HepG2 (cell line): Measurements from ENCODE around the gene ARPP19. TPM values are rescaled to one million over a fixed set of nuclear protein-coding genes. Genes with fewer than 3 reads are reported as not detected.
"Not testable (repeated sequence)": the region's sequence is repeated elsewhere in the genome, so short reads cannot be mapped to it uniquely, and the experiment has no call there.

Experiments
- ATAC-seq: fragments of 200-7000 bp; cut with Tn5 transposase; 3 replicates; pipeline ENCODE4 v1.9.1; 2020; ENCODE audit warnings: mild to moderate bottlenecking, moderate library complexity
- BruUV-seq: library from RNA; stranded (reverse); fragments of 400-500 nt; replicated peaks from 2 replicates; lab custom pipeline; 2021; lab: Mats Ljungman, UMichigan
- CTCF ChIA-PET: fragments of 300-600 bp; formaldehyde crosslinking; extraction: SDS; loops from one replicate; lab custom pipeline; 2021; ENCODE audit warnings: low total read pairs, inconsistent platforms, low intra/inter-chr PET ratio; lab: Yijun Ruan, JAX
- POLR2A ChIA-PET: fragments of 350-600 bp; sonication (Branson Sonifier 250); formaldehyde crosslinking; loops from one replicate; lab custom pipeline; 2020; ENCODE audit warnings: antibody characterized with exemption, inconsistent platforms; lab: Yijun Ruan, JAX
- DNase-seq: peaks from one replicate; pipeline ENCODE4 v3.0.0-alpha.2; 2015; ENCODE audit warnings: low spot score
- FAIRE-seq: peaks from 3 replicates; lab custom pipeline; 2011; peaks lifted over from hg19 to GRCh38; lab: Jason Lieb, UNC
- H2AFZ ChIP-seq: one replicate; pipeline ENCODE4 v1.6.1; 2011; ENCODE audit warnings: low read length, inconsistent platforms
- H3K27ac ChIP-seq: fragments of 300-600 bp; 3 replicates; pipeline ENCODE4 v1.8.0; 2011; ENCODE audit warnings: mixed run types, mild to moderate bottlenecking, mixed read lengths, low read length, inconsistent platforms; ENCODE audit not compliant: insufficient read depth; ENCODE audit errors: extremely low read length
- H3K27me3 ChIP-seq, 2 experiments: fragments of 200-600 bp in 1 of 2; 2 replicates in 1 of 2; 3 replicates in 1 of 2; pipeline versions ENCODE4 v1.6.0 to v1.8.0; 2011; ENCODE audit warnings: low read length in 2 of 2, mild to moderate bottlenecking in 2 of 2, moderate library complexity in 2 of 2, inconsistent platforms in 1 of 2; ENCODE audit not compliant: insufficient read depth in 2 of 2, control insufficient read depth in 1 of 2
- H3K36me3 ChIP-seq, 2 experiments: fragments of 200-600 bp in 1 of 2; replicated peaks in 1 of 2; 2 replicates in 1 of 2; 3 replicates in 1 of 2; pipeline versions ENCODE4 v1.5.1 to v1.8.0; 2011; ENCODE audit warnings: low read length in 2 of 2, inconsistent platforms in 1 of 2; ENCODE audit not compliant: insufficient read depth in 2 of 2, control insufficient read depth in 1 of 2
- H3K4me1 ChIP-seq: 2 replicates; pipeline ENCODE4 v1.5.1; 2012; ENCODE audit warnings: low read length, inconsistent platforms; ENCODE audit not compliant: insufficient read depth
- H3K4me2 ChIP-seq: 2 replicates; pipeline ENCODE4 v1.6.0; 2011; ENCODE audit warnings: low read depth, low read length, inconsistent platforms
- H3K4me3 ChIP-seq, 3 experiments: fragments of 200-600 bp in 1 of 3; sonication (generic), shearing (Covaris generic) in 1 of 3; replicated peaks in 1 of 3; 2 replicates each; pipeline ENCODE4 v1.5.1; 2011 to 2016; ENCODE audit warnings: low read length in 3 of 3, inconsistent platforms in 2 of 3, low read depth in 2 of 3, mild to moderate bottlenecking in 2 of 3, control low read depth in 1 of 3, mixed read lengths in 1 of 3; ENCODE audit not compliant: insufficient read depth in 1 of 3
- H3K79me2 ChIP-seq: one replicate; pipeline ENCODE4 v1.6.1; 2011; ENCODE audit warnings: low read length, inconsistent platforms; ENCODE audit not compliant: insufficient read depth
- H3K9ac ChIP-seq: 2 replicates; pipeline ENCODE4 v1.6.0; 2011; ENCODE audit warnings: mild to moderate bottlenecking, low read depth, low read length, inconsistent platforms; ENCODE audit not compliant: insufficient read depth
- H3K9me3 ChIP-seq: 2 replicates; pipeline ENCODE4 v1.5.1; 2012; ENCODE audit warnings: mild to moderate bottlenecking, low read length
- H4K20me1 ChIP-seq: 2 replicates; pipeline ENCODE4 v1.6.0; 2011; ENCODE audit warnings: inconsistent platforms, mild to moderate bottlenecking, low read length, moderate library complexity; ENCODE audit not compliant: insufficient read depth
- MAFK ChIP-seq, 2 experiments: IDR thresholded peaks in 1 of 2; conservative IDR thresholded peaks in 1 of 2; 2 replicates each; pipeline ENCODE4 v1.6.1; 2011; ENCODE audit warnings: improper control_type of control experiment in 2 of 2, low read length in 2 of 2
- SALL2 ChIP-seq: sonication (generic); formaldehyde crosslinking; IDR thresholded peaks from 2 replicates; pipeline ENCODE4 v1.8.1; 2023; ENCODE audit warnings: mild to moderate bottlenecking, missing genetic modification reagents, inconsistent platforms
- ZBTB7A ChIP-seq: sonication (generic); formaldehyde crosslinking; IDR thresholded peaks from 2 replicates; pipeline ENCODE4 v1.8.0; 2022; ENCODE audit warnings: mild to moderate bottlenecking, missing genetic modification reagents
- WGBS: methylation state at CpG from one replicate; pipeline ENCODE4 v1.1.6; 2017; ENCODE audit warnings: low lambda C conversion rate; 5-methylcytosine and 5-hydroxymethylcytosine counted together
- in situ Hi-C: cut with HindIII; loops from 2 replicates; pipeline ENCODE4 v1.10.0; 2017; ENCODE audit warnings: low pct_unique_long_range_greater_than_20kb; ENCODE audit not compliant: extremely low pct_ligation_motif_present
- intact Hi-C: fragments of 100-400 bp; cut with micrococcal nuclease; formaldehyde crosslinking; loops from one replicate; pipeline ENCODE4 v1.10.0; 2022; ENCODE audit not compliant: unreplicated experiment
- polyA plus RNA-seq, 8 experiments: library from polyadenylated mRNA; depleted of rRNA in 3 of 8; stranded (reverse) in 7 of 8; unstranded in 1 of 8; fragments of >200 nt; fragmentation: Illumina TruSeq in 4 of 8; extraction: Trizol in 4 of 8; gene quantifications; 2 replicates each; pipeline versions ENCODE4 v1.2.1 to v1.2.3, GENCODE V29; 2011 to 2016; ENCODE audit warnings: low read depth in 4 of 8, missing spikeins in 1 of 8, mixed read lengths in 1 of 8; ENCODE audit not compliant: insufficient read depth in 1 of 8
- total RNA-seq, 5 experiments: library from RNA; depleted of rRNA; stranded (reverse); fragments of >200 nt; fragmentation: Illumina TruSeq; extraction: Trizol; gene quantifications; 2 replicates each; pipeline ENCODE4 v1.2.3, GENCODE V29; 2016; ENCODE audit warnings: low read depth in 1 of 5
- TF ChIP-seq, protein P1 (sequence below): sonication (generic); formaldehyde crosslinking; IDR thresholded peaks from 2 replicates; pipeline ENCODE4 v1.4.0; 2020; ENCODE audit warnings: mild to moderate bottlenecking, missing genetic modification reagents

ARPP19 gene
- total and polyA plus RNA-seq, 2 of the 13 experiments (the other 11 are each of a cell fraction or from before 2014, with no cell fraction given) = 70.8 to 123 TPM

DNA sequence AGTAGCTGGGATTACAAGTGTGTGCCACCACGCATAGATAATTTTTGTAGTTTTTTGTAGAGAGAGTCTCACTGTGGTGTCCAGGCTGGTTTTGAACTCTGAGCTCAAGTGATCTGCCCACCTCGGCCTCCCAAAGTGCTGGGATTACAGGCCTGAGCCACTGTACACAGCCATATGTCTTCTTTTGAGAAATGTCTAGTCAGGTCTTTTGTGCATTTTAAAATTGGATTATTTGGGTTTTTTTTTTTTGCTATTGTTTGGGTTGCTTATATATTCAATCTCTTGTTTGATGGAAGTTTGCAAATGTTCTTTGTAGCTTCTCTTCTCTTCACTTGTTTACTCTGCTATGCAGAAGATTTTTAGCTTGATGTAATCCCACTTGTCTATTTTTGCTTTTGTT, 6.2 kb upstream of the ARPP19 start:
- ATAC-seq (no peak), DNase-seq (no peak), FAIRE-seq (no peak)
- no peaks in the 10 kb centered on the region for H3K27me3 ChIP-seq
- H3K9ac ChIP-seq = no peak overlapping the region
- no peak overlapping the region for H2AFZ ChIP-seq
- H3K9me3 ChIP-seq = no peaks in the 10 kb centered on the region
- POLR2A ChIA-PET = no interaction called here
- peaks cover 14% of the 10 kb centered on the region for H3K4me1 ChIP-seq
- CTCF ChIA-PET = no interaction called here
- H3K36me3 ChIP-seq = no peaks in the 10 kb centered on the region
- H3K27ac ChIP-seq = no peak overlapping the region
- 58% methylated on average over 2 of the region's 2 CpGs for WGBS
- H3K4me2 ChIP-seq = no peak overlapping the region
- BruUV-seq = no TSS peak
- in situ Hi-C loops (no loop called here), intact Hi-C loops (no loop called here)
- H3K79me2 ChIP-seq = no peaks in the 10 kb centered on the region
- H4K20me1 ChIP-seq = no peaks in the 10 kb centered on the region
- no peak overlapping the region for H3K4me3 ChIP-seq
- TF ChIP-seq ZBTB7A (CRISPR knock-in tag) (no peak), MAFK (conservative IDR thresholded peaks at IDR 0.05 in 1 of 2, IDR thresholded peaks at IDR 0.05 in 1 of 2; ENCODE audit: low read length in 2 of 2) (peak; percentile 29 to 67; a peak in 3 of 4 replicates), SALL2 (CRISPR knock-in tag) (no peak)
- TF ChIP-seq, protein P1, sequence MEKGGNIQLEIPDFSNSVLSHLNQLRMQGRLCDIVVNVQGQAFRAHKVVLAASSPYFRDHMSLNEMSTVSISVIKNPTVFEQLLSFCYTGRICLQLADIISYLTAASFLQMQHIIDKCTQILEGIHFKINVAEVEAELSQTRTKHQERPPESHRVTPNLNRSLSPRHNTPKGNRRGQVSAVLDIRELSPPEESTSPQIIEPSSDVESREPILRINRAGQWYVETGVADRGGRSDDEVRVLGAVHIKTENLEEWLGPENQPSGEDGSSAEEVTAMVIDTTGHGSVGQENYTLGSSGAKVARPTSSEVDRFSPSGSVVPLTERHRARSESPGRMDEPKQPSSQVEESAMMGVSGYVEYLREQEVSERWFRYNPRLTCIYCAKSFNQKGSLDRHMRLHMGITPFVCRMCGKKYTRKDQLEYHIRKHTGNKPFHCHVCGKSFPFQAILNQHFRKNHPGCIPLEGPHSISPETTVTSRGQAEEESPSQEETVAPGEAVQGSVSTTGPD (CRISPR knock-in tag) = no peak
- TF ChIP-seq, all 625 proteins: peak for 1

DNA sequence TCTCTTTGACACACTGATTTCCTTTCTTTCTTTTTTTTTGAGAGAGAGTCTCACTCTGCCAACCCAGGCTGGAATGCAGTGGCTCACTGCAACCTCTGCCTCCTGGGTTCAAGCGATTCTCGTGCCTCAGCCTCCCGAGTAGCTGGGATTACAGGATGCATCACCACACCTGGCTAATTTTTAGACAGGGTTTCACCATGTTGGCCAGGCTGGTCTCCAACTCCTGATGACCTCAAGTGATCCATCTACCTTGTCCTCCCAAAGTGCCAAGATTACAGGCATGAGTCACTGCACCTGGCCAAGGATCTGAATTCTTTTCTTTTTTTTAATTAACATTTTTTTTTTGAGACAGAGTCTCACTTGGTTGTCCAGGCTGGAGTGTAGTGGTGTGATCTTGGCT, 5.8 kb upstream of the ARPP19 start:
- WGBS = 11% methylated on average over 3 of the region's 3 CpGs

More for the DNA sequence above, 5.8 kb upstream of the ARPP19 start:
- H3K27me3 ChIP-seq, H3K79me2 ChIP-seq, POLR2A ChIA-PET, H3K27ac ChIP-seq, H3K4me2 ChIP-seq, in situ Hi-C loops, CTCF ChIA-PET, H3K4me3 ChIP-seq, ATAC-seq, BruUV-seq, H4K20me1 ChIP-seq, H3K9ac ChIP-seq, H2AFZ ChIP-seq, H3K9me3 ChIP-seq, H3K36me3 ChIP-seq, intact Hi-C loops, FAIRE-seq, DNase-seq: not testable (repeated sequence)
- H3K4me1 ChIP-seq = peaks cover 15% of the 10 kb centered on the region
